Nephron progenitor cell (in vitro differentiated cells): Measurements from ENCODE around the gene SCYGR3.

ENCODE experiments used
- DNase-seq: peaks from one replicate; pipeline ENCODE4 v3.0.0; 2021
- H3K27ac Mint-ChIP-seq: 2 replicates; pipeline ENCODE4 v1.8.0; 2021; ENCODE audit warnings: mild to moderate bottlenecking, moderate library complexity, mixed read lengths
- H3K27me3 Mint-ChIP-seq: 2 replicates; pipeline ENCODE4 v1.8.0; 2021; ENCODE audit warnings: mild to moderate bottlenecking, low read depth, mixed read lengths; ENCODE audit not compliant: poor library complexity
- H3K36me3 Mint-ChIP-seq: 2 replicates; pipeline ENCODE4 v1.8.0; 2021; ENCODE audit warnings: low read depth, mixed read lengths
- H3K4me1 Mint-ChIP-seq: 2 replicates; pipeline ENCODE4 v1.8.0; 2021; ENCODE audit warnings: mixed read lengths
- H3K4me3 Mint-ChIP-seq: 2 replicates; pipeline ENCODE4 v1.8.0; 2021; ENCODE audit warnings: mild to moderate bottlenecking, moderate library complexity, mixed read lengths
- H3K9me3 Mint-ChIP-seq: 2 replicates; pipeline ENCODE4 v1.8.0; 2021; ENCODE audit warnings: mild to moderate bottlenecking, moderate library complexity, mixed read lengths
- CTCF ChIP-seq: fragments of 200-600 bp; sonication (generic); IDR thresholded peaks from 2 replicates; pipeline ENCODE4 v1.5.0; 2021; ENCODE audit warnings: antibody characterized with exemption

Gene SCYGR3

GRCh38 chr2:227570615-227571014 is 44.0 kb downstream of the SCYGR3 start:
- Mint-ChIP-seq H3K36me3 (no peaks in the 10 kb centered on the region), H3K4me3 (no peak overlapping the region), H3K9me3 (no peaks in the 10 kb centered on the region), H3K4me1 (no peaks in the 10 kb centered on the region), H3K27ac (peak overlapping the region; percentile 1), H3K27me3 (peaks cover 3% of the 10 kb centered on the region)
- no peak for DNase-seq
- no peak for TF ChIP-seq CTCF

GRCh38 chr2:227568852-227569169 is 45.8 kb downstream of the SCYGR3 start:
- Mint-ChIP-seq H3K36me3 (no peaks in the 10 kb centered on the region), H3K4me1 (no peaks in the 10 kb centered on the region), H3K27me3 (no peaks in the 10 kb centered on the region), H3K4me3 (no peak overlapping the region), H3K9me3 (no peaks in the 10 kb centered on the region), H3K27ac (no peak overlapping the region)
- no peak for TF ChIP-seq CTCF
- DNase-seq: no peak

- Mint-ChIP-seq H3K4me3 (no peak overlapping the region), H3K36me3 (no peaks in the 10 kb centered on the region), H3K9me3 (no peaks in the 10 kb centered on the region), H3K27me3 (no peaks in the 10 kb centered on the region), H3K27ac (no peak overlapping the region), H3K4me1 (no peaks in the 10 kb centered on the region)
- no peak for TF ChIP-seq CTCF
- no peak for DNase-seq
Measured at GRCh38 chr2:227566012-227566411, 48.6 kb downstream of the SCYGR3 start.

DNA sequence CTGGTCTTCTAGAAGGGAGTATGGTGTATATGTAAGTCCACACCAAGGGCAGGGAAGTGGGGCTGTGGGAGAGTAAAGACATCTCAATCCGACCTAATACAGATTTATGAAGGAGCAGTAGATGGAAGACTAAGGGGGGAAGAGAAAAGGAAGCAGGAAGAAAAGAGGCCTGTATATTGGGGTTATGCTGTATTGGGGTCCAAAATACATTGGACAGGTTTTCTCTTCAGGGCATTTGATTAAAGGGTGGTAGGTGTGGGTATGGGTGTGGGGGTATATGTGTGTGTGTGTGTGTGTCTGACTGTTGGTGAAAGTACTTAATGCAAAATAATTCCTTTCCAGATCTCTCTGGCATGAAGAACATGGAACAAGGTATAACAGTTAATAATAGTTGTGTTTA is 49.6 kb downstream of the SCYGR3 start:
- no peak for DNase-seq
- H3K27ac Mint-ChIP-seq: no peak overlapping the region
- no peak overlapping the region for H3K4me3 Mint-ChIP-seq
- H3K27me3 Mint-ChIP-seq: no peaks in the 10 kb centered on the region
- no peaks in the 10 kb centered on the region for H3K9me3 Mint-ChIP-seq
- no peaks in the 10 kb centered on the region for H3K4me1 Mint-ChIP-seq
- TF ChIP-seq CTCF: no peak
- no peaks in the 10 kb centered on the region for H3K36me3 Mint-ChIP-seq
